ENCODE measurements around the gene IGSF9.

The IGSF9 gene

GRCh38 chr1:159941141-159941540 lies 4.3 kb downstream of the IGSF9 start:
- no peak overlapping the region for H3K27ac ChIP-seq (ENCODE audit: poor library complexity, severe bottlenecking)
- H3K9me3 ChIP-seq (ENCODE audit: severe bottlenecking) = no peaks in the 10 kb centered on the region
- H3K27me3 ChIP-seq (ENCODE audit: insufficient read depth, poor library complexity, severe bottlenecking) = no peaks in the 10 kb centered on the region
- H3K36me3 ChIP-seq (ENCODE audit: low read depth) = no peaks in the 10 kb centered on the region
- H3K4me1 ChIP-seq (ENCODE audit: insufficient read depth, poor library complexity, severe bottlenecking) = peaks cover 17% of the 10 kb centered on the region
- ATAC-seq (ENCODE audit: low read depth) = no peak
- TF ChIP-seq CTCF (IDR thresholded peaks at IDR 0.05; ENCODE audit: poor library complexity, severe bottlenecking) = no peak
- no peak for DNase-seq (ENCODE audit: low spot score)
- H3K4me3 ChIP-seq (ENCODE audit: severe bottlenecking) = no peak overlapping the region

GRCh38 chr1:159940006-159940620 lies 5.3 kb downstream of the IGSF9 start:
- no peaks in the 10 kb centered on the region for H3K27me3 ChIP-seq (ENCODE audit: insufficient read depth, poor library complexity, severe bottlenecking)
- no peaks in the 10 kb centered on the region for H3K36me3 ChIP-seq (ENCODE audit: low read depth)
- H3K4me3 ChIP-seq (ENCODE audit: severe bottlenecking) = no peak overlapping the region
- peaks cover 17% of the 10 kb centered on the region for H3K4me1 ChIP-seq (ENCODE audit: insufficient read depth, poor library complexity, severe bottlenecking)
- ATAC-seq (ENCODE audit: low read depth) (no peak), DNase-seq (ENCODE audit: low spot score) (no peak)
- H3K27ac ChIP-seq (ENCODE audit: poor library complexity, severe bottlenecking) = no peak overlapping the region
- no peaks in the 10 kb centered on the region for H3K9me3 ChIP-seq (ENCODE audit: severe bottlenecking)
- TF ChIP-seq CTCF (IDR thresholded peaks at IDR 0.05; ENCODE audit: poor library complexity, severe bottlenecking) = no peak

- Histone ChIP-seq H3K9me3 (ENCODE audit: severe bottlenecking) (no peaks in the 10 kb centered on the region), H3K4me3 (ENCODE audit: severe bottlenecking) (no peak overlapping the region), H3K4me1 (ENCODE audit: insufficient read depth, poor library complexity, severe bottlenecking) (peaks cover 15% of the 10 kb centered on the region), H3K36me3 (ENCODE audit: low read depth) (no peaks in the 10 kb centered on the region), H3K27me3 (ENCODE audit: insufficient read depth, poor library complexity, severe bottlenecking) (no peaks in the 10 kb centered on the region), H3K27ac (ENCODE audit: poor library complexity, severe bottlenecking) (no peak overlapping the region)
- ATAC-seq (ENCODE audit: low read depth) (no peak), DNase-seq (ENCODE audit: low spot score) (no peak)
- TF ChIP-seq CTCF (IDR thresholded peaks at IDR 0.05; ENCODE audit: poor library complexity, severe bottlenecking) = no peak
Measured at GRCh38 chr1:159939678-159940002, 5.8 kb downstream of the IGSF9 start.

- Histone ChIP-seq H3K36me3 (ENCODE audit: low read depth) (no peaks in the 10 kb centered on the region), H3K27ac (ENCODE audit: poor library complexity, severe bottlenecking) (no peak overlapping the region), H3K27me3 (ENCODE audit: insufficient read depth, poor library complexity, severe bottlenecking) (no peaks in the 10 kb centered on the region), H3K4me3 (ENCODE audit: severe bottlenecking) (no peak overlapping the region), H3K4me1 (ENCODE audit: insufficient read depth, poor library complexity, severe bottlenecking) (peaks cover 10% of the 10 kb centered on the region), H3K9me3 (ENCODE audit: severe bottlenecking) (no peaks in the 10 kb centered on the region)
- DNase-seq (ENCODE audit: low spot score) = no peak
- ATAC-seq (ENCODE audit: low read depth) = no peak
- no peak for TF ChIP-seq CTCF (IDR thresholded peaks at IDR 0.05; ENCODE audit: poor library complexity, severe bottlenecking)
Measured at GRCh38 chr1:159938905-159939677, 6.3 kb downstream of the IGSF9 start.

Measured in RWPE2 (cell line).